ENCODE measurements around the gene ABCD3.
"Not testable (repeated sequence)": the region's sequence is repeated elsewhere in the genome, so short reads cannot be mapped to it uniquely, and the experiment has no call there.

- not testable (repeated sequence) for TF ChIP-seq CTCF (IDR thresholded peaks at IDR 0.05; ENCODE audit: poor library complexity, severe bottlenecking); EZH2 (IDR thresholded peaks at IDR 0.05; ENCODE audit: borderline replicate concordance, insufficient read depth, low read length, poor library complexity, severe bottlenecking); SMC3 (conservative IDR thresholded peaks at IDR 0.05; ENCODE audit: poor library complexity); EP300 (conservative IDR thresholded peaks at IDR 0.05; ENCODE audit: poor library complexity, severe bottlenecking); REST (IDR thresholded peaks at IDR 0.05; ENCODE audit: borderline replicate concordance)
These were observed 10.8 kb downstream of the ABCD3 start for GRCh38 chr1:94428927-94429528.
